Right renal pelvis (tissue), 4 donors: ENCODE measurements around the gene CRYGA. TPM values are rescaled to one million over a fixed set of nuclear protein-coding genes. Genes with fewer than 3 reads are reported as not detected.
"Not testable (repeated sequence)": the region's sequence is repeated elsewhere in the genome, so short reads cannot be mapped to it uniquely, and the experiment has no call there.

Source experiments
- DNase-seq, 4 donors: peaks; one replicate each; pipeline ENCODE4 v3.0.0-alpha.2; 2013; ENCODE audit warnings: low read depth in 4 of 4, low spot score in 3 of 4, missing footprints in 1 of 4
- polyA plus RNA-seq, 4 donors: library from polyadenylated mRNA; unstranded; fragments of 120-200 nt; gene quantifications; one replicate each; pipeline ENCODE4 v1.2.1, GENCODE V29; 2013; ENCODE audit not compliant: insufficient read length in 4 of 4

CRYGA gene
- polyA plus RNA-seq, 4 donors: not detected

DNA sequence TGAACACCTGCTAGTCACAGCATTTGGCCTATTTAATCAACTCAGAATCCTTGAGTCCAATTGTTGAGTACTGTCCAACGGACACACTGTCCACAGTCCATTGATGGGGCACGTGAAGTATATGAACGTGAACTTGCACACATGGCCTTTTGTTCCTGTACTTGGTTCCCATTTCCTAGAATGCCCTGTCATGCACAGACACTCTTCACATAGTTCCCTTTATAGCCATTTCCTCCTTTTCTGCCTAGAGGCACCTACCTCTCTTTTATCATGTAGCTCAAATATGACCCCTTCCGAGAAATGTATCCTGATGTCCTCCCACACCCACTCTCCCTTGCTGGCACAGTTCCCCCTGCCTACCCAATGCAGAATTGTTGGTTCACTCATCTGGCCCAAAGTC lies 8.7 kb upstream of the CRYGA start:
- no peak for DNase-seq

DNA sequence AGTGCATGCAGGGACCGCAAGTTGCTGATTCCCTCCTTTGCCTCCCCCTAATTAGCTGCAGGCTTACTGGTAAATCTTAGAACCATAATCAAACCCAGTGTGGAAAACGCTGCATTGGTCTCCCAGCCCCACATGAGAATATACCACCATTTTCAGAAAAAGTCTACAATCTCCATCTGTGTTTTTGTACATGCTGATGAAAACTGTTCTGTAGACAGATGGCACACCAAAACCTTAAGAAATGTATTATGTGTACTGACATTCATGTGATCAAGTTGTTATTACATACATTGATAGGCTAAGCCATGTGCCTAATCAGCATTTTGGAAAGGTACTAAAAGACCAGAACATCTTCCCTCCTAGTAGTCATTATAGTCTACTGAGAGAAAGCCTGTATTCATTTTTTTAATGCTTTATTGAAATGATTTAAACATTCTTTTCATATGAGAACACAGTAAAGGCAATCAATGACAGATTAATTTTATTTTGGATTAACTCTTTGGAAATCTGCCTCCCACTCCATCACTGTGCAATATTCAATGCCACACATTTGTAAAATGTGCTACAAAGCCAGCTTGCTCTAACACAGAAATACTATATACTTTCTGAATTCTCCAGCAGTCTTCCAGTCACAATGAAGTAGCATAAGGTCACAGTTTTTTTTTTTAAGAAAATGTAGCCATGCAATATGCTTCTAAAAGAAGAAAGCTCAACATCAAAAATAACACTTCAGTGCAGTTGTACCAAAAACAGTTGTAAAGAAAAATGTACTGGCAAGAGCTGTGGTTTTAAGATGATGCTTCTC lies 1.8 kb upstream of the CRYGA start:
- DNase-seq: no peak

DNA sequence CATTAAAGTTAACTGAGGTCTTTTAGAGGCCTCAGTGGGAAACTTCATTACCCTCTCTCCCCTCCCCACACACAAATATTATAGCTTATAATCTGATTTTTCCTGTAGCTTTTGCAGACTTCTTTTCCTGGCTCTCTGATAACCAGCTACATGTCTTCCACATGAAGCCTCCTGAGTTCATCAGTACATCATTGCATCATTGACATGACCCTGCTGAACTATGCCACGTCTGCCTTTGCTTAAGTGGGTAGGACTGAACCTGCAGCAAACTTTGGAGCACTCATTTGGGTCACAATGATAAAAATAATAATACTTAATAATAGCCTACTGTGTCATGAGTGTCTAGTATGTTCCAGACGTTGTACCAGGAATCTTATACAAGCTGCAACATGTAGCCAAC lies 7.0 kb downstream of the CRYGA start:
- no peak for DNase-seq

DNA sequence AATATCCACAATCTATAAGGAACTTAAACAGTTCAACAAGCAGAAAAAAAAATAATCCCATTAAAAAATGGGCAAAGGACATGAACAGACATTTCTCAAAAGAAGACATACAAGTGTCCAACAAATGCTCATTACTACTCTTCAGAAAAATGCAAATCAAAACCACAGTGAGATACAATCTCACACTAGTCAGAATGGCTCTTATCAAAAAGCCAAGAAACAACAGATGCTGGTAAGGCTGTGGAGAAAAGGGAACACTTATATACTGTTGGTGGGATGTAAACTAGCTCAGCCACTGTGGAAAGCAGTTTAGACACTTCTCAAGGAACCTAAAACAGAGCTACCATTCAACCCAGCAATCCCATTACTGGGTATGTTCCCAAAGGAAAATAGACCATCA lies 10.2 kb downstream of the CRYGA start:
- DNase-seq: no peak

DNA sequence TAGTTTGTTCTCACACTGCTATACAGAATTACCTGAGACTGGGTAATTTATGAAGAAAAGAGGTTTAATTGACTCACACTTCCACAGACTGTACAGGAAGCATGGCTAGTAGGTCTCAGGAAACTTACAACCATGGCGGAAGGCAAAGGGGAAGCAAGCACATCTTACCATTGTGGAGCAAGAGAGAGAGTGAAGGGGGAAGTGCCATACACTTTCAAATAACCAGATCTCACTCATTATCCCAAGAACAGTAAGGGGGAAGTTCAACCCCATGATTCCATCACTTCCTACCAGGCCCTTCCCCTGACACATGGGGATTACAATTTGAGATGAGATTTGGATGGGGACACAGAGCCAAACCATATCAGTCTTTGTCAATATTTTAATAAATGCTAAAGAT lies 12.4 kb downstream of the CRYGA start:
- no peak for DNase-seq

DNA sequence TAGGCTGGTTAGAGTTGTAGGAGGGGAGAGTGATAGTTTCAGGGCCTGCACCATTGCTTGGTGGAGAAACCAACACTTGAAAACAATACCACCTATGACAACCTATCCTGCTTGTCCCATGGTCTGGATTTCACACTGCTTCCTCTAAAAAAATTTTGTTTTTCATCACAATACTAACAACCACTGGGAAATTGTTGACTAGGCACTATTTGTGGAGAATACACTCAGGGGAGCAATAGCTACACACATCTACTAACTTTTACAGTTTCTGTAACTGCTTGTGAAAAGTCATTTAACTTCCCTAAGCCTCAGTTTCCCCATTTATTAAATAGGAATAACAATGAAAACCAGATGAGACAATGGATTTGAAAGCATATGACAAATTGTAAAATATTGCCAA lies 13.3 kb downstream of the CRYGA start:
- no peak for DNase-seq

DNA sequence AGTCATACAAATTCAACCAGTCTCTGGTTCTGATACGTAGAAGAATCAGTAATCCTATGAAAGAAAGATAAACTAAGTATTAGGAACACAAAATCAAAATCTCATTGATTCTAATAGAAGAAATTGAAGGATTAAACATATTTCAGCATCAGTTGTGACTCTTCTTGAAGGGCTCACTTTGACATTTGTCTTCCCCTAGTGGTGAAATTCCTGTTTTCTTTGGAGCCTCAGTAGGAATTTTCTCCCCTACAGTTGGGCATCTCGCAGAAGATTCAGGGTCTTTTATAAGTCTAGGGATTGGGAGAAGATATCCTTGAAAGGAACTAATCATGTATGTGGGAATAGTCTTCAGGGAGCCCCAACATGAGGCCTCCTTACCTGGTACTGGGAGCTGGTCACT lies 14.6 kb downstream of the CRYGA start:
- DNase-seq: no peak

DNA sequence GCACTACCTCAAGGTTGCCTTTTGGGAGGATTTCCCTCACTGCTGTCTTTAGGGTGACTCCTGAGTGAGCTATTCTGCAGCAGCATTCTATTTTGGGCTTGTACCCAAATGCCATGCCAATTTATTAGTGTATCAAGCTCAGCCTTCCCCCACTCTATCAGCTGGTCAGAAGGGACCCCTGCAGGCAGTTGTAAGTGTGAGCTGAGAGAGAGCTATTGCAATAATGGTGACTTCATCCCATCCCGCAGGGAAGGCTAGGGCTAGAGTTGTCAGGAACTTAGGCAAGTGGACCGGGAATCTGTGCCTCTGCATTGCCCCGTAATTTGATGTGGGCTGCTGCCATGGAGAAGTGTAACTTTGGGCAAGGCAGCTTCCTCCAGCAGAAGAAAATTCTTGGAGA lies 15.6 kb downstream of the CRYGA start:
- DNase-seq: no peak

DNA sequence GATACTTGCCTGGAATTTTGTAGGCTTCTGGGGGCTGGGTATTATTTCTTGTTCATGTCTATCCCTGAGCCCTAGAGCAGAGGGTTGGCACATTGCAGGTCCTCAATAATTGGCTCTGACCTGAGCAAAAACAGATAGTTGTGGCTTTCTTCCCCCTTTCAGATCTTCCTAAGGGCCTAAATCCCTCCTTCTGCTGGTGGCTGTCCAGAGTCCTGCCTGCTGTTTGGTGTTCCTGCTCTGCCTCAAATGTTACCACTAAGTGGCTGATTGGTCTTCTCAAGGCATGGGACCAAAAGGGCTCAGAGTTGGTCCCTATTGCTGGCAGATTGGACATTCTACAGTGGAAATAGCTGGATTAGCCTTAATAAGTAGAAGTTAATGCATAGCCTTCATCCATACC lies 16.4 kb downstream of the CRYGA start:
- no peak for DNase-seq

DNA sequence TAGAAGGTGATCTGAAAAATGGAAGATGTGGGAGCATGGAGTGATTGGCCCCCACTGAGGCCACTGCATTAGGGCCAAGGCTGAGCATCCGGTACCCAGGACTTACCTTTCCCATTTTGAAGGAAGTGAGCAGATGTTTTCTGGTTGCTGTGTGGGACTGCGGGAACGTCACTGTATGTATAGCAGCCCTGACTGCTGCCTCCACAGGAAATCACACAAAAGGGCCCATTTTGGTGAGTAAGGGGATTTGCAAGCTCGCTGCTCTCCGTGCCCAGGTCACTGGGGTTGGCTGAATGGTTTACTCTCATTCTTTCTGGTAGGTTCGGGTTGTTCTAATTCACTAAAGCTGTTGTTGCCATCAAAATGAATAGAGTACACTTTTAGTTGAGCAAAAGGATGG lies 17.4 kb downstream of the CRYGA start, which contains the start of gene CRYGB:
TSS of gene CRYGB (minus strand) at position 153 of the 400 bp plus-strand sequence. CDS start at position 115, 38 bp downstream.
- DNase-seq: no peak

DNA sequence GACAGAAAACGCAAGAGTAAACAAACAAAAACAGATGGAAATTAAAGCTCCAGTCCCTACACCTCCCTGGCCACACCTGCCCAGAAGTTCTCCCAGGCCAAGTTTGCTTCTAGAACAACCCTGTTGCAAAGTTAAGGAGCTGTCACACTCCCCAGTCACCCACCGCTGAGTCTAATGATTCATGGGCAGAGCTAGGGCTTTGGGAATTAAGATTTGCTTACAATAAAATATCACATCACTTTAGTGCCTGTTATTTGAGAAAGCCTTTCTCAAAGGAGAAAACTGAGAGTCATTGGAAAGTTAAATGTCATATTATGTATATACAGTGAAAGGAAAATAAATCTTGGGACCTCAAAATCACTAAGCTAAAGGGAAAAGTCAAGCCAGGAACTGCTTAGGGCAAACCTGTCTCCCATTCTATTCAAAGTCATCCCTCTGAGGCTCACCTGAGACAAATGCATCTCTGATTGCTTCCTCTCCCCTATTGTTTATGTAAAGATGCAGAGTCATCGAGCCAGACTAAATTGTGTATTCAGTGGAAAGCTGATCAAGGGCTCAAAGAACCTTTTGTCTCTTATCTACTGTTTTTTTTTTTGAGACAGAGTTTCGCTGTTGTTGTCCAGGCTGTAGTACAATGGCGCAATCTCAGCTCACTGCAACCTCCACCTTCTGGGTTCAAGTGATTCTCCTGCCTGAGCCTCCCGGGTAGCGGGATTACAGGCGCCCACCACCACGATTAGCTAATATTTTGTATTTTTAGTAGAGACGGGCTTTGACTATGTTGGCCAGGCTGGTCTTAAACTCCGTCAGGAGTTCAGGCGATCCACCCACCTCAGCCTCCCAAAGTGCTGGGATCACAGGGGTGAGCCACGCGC lies 20.2 kb downstream of the CRYGA start:
- DNase-seq: no peak

DNA sequence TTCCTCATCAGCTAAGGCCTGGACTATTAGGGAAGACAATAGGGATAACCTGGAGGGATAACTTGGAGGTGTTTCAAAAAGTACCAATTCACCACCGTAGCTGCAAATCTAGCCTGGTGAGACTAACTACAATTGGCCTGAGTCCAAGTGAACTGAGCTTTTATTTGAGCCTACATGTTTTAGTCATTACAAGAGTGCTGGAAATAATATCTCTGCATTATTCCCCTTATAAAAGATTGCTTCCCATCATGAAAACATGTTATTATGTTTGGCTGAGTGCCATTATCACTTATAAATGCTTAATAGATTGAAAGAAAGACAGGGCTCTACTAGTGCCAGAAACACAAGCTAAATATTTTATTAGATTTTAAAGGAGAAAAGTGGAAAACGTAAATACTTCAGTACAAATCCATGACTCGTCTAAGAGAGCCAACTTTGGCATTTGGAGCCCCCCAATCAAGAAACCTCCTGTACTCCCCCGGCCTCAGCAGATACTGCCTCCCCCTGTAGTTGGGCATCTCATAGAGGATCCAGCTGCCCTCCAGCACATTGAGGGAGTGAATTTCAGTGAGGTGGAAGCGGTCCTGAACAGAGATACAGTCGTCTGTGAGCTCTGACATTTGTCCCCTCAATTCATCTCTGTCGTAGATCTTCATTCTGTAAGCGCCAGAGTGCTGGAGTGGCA lies 21.0 kb downstream of the CRYGA start:
- DNase-seq: no peak

DNA sequence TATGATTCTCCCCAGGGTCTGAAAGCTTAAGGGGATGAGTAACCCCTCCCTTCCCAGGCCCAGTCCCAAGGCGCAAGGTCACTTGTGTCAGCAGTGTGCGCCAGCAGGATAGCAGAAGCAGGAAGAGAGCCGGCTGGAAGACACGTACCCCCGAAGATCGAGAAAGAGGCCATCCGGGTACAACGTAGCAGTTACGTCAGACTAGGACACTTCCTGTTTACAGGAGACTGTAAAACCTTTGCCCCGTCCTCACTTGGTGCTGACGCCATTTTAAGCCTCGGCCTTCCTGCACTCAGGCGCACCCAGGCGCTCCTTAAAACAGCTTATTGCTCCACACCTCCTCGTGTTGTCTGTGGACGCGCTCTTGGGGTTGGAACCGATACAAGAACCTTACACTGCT lies 23.9 kb downstream of the CRYGA start:
- DNase-seq: no peak

DNA sequence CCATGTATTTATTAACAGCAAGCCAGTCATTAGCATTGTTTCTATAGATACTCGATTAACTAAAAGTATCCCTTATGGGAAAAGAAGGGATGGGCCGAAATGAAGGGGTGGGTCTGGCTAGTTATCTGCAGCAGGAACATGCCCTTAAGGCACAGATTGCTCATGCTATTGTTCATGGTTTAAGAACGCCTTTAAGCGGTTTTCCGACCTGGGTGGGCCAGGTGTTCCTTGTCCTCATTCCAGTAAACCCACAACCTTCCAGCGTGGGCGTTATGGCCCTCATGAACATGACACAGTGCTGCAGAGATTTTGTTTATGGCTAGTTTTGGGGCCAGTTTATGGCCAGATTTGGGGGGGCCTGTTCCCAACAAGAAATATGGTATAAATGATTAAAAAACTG lies 25.1 kb downstream of the CRYGA start:
- not testable (repeated sequence) for DNase-seq

DNA sequence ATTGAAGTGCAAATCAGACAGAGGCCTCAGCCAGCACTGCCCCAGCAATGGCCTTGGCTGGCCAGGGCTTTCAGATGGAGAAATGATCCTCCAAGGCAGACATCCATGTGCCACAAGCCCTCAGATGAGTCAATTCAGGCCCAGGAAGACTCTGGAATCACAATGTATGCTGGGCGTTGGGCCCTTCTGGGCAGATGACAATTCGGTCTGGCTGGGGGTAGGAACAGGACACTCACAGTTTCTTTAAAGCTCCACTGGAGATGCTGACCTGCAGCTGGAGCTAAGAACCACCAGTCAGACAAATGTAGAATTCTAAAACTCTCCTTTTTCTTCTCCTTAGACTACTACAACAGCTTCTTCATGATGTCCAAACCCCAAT lies 26.7 kb downstream of the CRYGA start:
- no peak for DNase-seq

DNA sequence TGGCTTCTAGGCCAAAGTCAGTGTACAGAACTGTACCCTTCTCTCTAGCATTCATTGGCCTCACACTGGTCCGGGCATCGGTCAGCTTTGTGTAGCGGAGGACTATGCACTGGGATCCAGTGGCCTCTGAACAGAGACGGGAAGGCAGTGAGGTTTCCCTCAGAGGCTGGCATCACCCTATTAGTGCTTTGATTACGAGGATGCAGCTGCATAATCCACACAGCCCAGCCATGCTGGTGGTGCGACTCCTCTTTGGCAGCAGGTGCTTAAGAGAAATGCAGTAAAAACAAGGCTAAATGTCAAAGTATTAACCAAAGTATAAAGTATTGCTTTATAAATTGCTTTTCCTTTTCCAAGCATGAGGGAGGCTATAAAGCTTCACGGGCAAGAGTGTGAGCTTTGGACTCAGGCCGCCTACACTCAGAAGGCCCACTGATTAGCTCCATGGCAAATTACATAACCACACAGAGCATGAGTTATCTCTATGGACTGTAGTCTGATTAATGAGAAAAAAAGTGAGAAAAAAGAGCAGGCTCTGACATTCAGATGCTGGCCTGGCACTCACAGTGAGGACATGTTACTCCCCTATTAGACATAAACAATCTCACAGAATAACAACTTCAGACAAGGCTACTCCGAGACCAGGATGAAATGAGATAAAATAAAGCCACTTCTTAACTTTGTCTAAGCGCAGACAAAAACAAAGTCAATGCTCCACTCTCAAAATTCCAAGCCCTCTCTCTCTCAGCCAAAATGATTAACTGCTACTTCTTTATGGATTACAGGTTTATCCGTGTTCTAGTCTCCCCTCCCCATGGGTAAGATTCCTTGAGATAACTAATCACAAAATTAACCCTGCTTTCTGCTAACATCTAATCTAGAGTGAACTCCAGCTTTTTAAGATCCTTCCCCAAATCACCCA lies 27.3 kb downstream of the CRYGA start:
- no peak for DNase-seq

DNA sequence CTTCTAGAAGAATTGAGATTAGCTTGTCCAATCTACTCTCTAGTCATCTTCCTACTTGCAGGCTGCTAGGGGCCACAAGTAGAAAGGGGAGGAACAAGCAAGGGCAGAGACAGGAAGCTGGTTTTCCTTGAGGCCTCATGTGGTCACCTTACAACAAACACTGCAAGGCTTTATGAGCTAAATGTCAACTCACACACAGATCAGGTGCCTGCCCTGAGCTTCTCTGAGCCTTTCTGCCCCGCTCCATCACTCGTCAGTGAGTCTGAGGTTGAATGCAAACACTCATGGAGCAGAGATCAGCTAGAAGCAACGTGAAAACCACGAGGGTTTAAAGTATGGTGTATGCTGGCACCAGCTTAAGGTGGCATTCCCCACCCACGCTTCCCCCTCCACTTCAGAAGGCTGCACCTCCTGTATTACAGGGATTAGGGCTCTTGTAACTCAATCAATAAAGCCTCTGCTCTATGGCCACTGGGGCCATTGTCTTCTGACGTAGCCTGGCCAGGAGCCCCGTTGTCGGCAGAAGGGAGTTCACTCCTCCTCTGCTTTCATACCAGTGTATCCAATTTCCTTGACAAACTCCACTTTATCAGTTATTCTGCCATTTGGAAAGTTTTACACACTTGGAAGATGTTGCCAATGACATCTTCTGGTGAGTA lies 28.3 kb downstream of the CRYGA start:
- DNase-seq: no peak

DNA sequence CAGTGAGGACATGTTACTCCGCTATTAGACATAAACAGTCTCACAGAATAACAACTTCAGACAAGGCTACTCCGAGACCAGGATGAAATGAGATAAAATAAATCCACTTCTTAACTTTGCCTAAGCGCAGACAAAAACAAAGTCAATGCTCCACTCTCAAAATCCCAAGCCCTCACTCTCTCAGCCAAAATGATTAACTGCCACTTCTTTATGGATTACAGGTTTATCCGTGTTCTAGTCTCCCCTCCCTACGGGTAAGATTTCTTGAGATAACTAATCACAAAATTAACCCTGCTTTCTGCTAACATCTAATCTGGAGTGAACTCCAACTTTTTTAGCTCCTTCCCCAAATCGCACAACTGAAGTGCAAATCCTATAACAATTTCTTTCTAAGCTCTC lies 32.7 kb downstream of the CRYGA start:
- DNase-seq: no peak
